SJSA1 (cell line): ENCODE data around the gene GCLC. TPM values are rescaled to one million over a fixed set of nuclear protein-coding genes. Genes with fewer than 3 reads are reported as not detected.

ENCODE experiments used
- DNase-seq, 2 experiments: peaks; one replicate each; pipeline ENCODE4 v3.0.0-alpha.2; 2015 to 2020; ENCODE audit warnings: low spot score in 2 of 2, low read depth in 1 of 2
- H3K27ac ChIP-seq: fragments of 250-450 bp; sonication (Bioruptor Pico); 2 replicates; pipeline ENCODE4 v1.5.1; 2020; ENCODE audit warnings: mild to moderate bottlenecking, moderate library complexity
- H3K27me3 ChIP-seq: fragments of 250-450 bp; sonication (Bioruptor Pico); replicated peaks from 2 replicates; pipeline ENCODE4 v1.5.1; 2020; ENCODE audit warnings: mild to moderate bottlenecking, moderate library complexity
- H3K36me3 ChIP-seq: fragments of 250-450 bp; sonication (Bioruptor Pico); 2 replicates; pipeline ENCODE4 v1.5.1; 2020; ENCODE audit warnings: mild to moderate bottlenecking
- H3K4me1 ChIP-seq: fragments of 250-450 bp; sonication (Bioruptor Pico); replicated peaks from 2 replicates; pipeline ENCODE4 v1.6.1; 2021; ENCODE audit warnings: mild to moderate bottlenecking
- H3K4me3 ChIP-seq: fragments of 250-450 bp; sonication (Bioruptor Pico); 2 replicates; pipeline ENCODE4 v1.5.1; 2020; ENCODE audit warnings: mild to moderate bottlenecking
- H3K9me3 ChIP-seq: fragments of 250-450 bp; sonication (Bioruptor Pico); replicated peaks from 2 replicates; pipeline ENCODE4 v1.5.1; 2020; ENCODE audit warnings: mild to moderate bottlenecking
- total RNA-seq: library from RNA; depleted of rRNA; stranded (reverse); fragments of >200 nt; shearing (Covaris generic); gene quantifications from 2 replicates; pipeline ENCODE4 v1.2.3, GENCODE V29; 2014

The GCLC gene
- total RNA-seq, 1 experiment from 2014 or later = 25.8 TPM

- Histone ChIP-seq H3K36me3 (no peaks in the 10 kb centered on the region; the same call in 1 of the 2 replicates), H3K27ac (no peak overlapping the region), H3K4me3 (no peak overlapping the region), H3K4me1 (peaks cover 34% of the 10 kb centered on the region), H3K9me3 (no peaks in the 10 kb centered on the region), H3K27me3 (no peaks in the 10 kb centered on the region)
- DNase-seq = no peak
These were observed 17.6 kb downstream of the GCLC start for GRCh38 chr6:53527249-53527765.

GRCh38 chr6:53526000-53526399 lies 18.9 kb downstream of the GCLC start:
- H3K4me1 ChIP-seq = peaks cover 34% of the 10 kb centered on the region
- no peaks in the 10 kb centered on the region for H3K9me3 ChIP-seq
- no peaks in the 10 kb centered on the region for H3K27me3 ChIP-seq
- no peak overlapping the region for H3K4me3 ChIP-seq
- DNase-seq = no peak
- no peaks in the 10 kb centered on the region for H3K36me3 ChIP-seq
- no peak overlapping the region for H3K27ac ChIP-seq

DNA sequence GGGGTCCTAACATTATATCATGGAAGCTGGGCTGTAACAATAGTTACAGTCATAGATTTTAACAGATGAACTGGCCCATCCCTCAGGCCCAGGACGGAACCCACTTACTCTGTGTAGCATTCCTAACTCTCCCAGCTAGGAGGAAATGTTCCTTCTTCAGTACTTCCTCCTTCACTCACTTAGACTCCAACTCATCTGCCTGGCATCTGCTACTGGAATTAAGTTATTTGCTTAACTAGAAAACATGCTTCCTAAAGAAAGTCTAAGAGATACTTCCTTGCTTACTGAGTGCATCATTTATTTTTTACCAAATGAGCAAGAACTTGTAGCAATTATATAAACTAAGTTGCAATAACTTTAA lies 20.5 kb downstream of the GCLC start:
- H3K27ac ChIP-seq = peak overlapping the region; percentile 39

DNA sequence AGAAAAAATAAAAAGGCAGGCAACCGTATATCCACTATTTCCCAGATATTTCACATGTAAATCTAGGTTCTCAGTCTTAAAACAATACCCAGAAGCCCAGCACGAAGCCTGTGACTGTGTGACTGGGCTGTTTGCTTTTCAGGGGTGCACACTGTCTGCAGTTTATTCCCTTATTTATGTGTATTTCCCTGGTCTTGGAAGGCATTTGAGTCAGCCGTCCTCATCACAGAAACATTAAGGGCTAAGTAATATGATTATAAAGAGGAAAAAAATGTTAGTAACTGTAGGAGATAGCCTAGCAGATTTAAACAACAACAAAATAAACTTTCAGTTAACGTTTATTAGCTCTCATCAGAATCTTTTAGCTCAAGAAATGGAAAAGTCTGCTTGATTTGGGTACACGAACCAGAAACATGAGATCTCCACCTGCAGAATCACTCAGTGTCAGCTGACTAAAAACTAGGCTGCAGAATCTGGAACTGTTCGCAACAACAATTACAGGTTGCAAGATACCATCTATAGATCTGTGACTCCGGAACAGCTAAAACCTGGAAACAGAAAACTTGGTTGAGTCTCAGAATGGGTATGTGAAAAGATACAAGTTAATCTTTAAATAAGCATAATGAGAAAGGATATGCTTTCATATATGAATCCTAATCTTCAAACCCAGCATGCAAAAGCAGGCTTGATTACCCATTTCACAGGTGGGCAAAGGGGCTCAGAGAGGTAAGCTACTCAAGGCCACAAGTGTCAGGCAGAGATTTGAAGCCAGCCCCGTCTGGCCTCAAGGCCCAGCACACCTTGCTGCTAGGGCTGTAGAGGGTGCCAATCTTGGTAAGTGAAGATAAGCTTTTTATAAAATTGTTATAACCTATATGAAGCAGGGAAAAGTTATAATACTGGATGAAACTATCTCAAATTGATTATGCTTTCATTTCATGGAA lies 21.1 kb downstream of the GCLC start:
- Histone ChIP-seq H3K27me3 (no peaks in the 10 kb centered on the region), H3K36me3 (peaks cover 9% of the 10 kb centered on the region), H3K9me3 (no peaks in the 10 kb centered on the region), H3K4me3 (no peak overlapping the region), H3K27ac (peak overlapping the region; percentile 39), H3K4me1 (peaks cover 30% of the 10 kb centered on the region)
- no peak for DNase-seq

More for the DNA sequence above, 20.5 kb downstream of the GCLC start:
- H3K27me3 ChIP-seq = no peaks in the 10 kb centered on the region
- H3K4me1 ChIP-seq = peaks cover 30% of the 10 kb centered on the region
- no peak overlapping the region for H3K4me3 ChIP-seq
- DNase-seq = peak in 1 of 2 experiments; percentile 37
- no peaks in the 10 kb centered on the region for H3K9me3 ChIP-seq
- peaks cover 9% of the 10 kb centered on the region for H3K36me3 ChIP-seq

DNA sequence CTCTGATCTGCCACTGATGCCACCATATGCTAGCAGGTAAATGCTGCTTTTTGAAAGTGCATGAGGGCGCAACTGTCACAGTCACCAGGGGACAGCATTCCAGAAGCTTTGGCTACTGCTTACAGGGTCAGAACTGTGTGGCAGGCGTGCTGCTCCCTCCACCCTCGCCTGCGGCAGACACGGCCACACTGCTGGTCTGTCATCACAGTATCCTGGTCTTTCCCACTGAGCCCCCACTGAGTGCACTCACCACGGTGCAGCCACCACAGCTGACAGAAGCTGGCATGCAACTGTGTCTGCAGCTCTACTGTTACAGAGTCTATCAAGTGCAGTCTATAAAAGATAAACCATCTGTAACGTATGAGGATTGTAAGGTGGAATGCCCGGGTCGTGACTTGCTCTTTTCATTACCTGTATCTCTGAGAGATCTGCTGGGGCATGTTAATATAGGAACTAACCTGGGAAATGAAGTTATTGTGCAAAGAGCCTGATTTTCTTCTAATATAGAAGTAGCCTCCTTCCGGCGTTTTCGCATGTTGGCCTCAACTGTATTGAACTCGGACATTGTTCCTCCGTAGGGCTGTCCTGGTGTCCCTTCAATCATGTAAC lies 24.5 kb downstream of the GCLC start:
- peaks cover 30% of the 10 kb centered on the region for H3K36me3 ChIP-seq
- DNase-seq = no peak
- no peak overlapping the region for H3K27ac ChIP-seq
- no peak overlapping the region for H3K4me3 ChIP-seq
- peaks cover 32% of the 10 kb centered on the region for H3K4me1 ChIP-seq
- H3K9me3 ChIP-seq = no peaks in the 10 kb centered on the region
- no peaks in the 10 kb centered on the region for H3K27me3 ChIP-seq

DNA sequence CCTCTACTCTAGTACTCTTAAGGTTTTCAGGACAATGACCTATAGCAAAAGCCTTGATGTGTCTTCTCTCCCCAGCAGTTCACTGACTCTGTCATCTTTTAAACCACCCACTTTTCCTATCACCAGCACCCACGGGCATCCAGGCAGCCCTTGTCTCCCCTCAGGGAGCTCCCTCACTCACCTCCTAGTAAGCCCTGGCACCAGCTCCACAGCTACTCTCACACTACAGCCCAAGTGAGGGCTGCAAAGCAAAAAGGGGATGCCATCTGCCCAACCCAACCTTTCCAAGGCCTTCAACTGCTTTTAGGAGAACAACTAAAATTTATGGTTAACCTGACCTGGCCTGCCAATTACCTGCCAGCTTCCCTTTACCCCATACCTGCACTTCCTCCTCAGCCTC lies 26.0 kb downstream of the GCLC start:
- Histone ChIP-seq H3K4me3 (no peak overlapping the region), H3K27ac (no peak overlapping the region), H3K27me3 (no peaks in the 10 kb centered on the region), H3K4me1 (peaks cover 17% of the 10 kb centered on the region), H3K9me3 (no peaks in the 10 kb centered on the region), H3K36me3 (peaks cover 45% of the 10 kb centered on the region)
- DNase-seq = no peak

- H3K4me3 ChIP-seq = no peak overlapping the region
- no peaks in the 10 kb centered on the region for H3K27me3 ChIP-seq
- 0 out of 2 replicates have a peak overlapping the region, but pooled peaks have one; percentile 19 for H3K27ac ChIP-seq
- no peak for DNase-seq
- peaks cover 60% of the 10 kb centered on the region for H3K36me3 ChIP-seq
- H3K4me1 ChIP-seq = peaks cover 11% of the 10 kb centered on the region
- no peaks in the 10 kb centered on the region for H3K9me3 ChIP-seq
These were observed 27.9 kb downstream of the GCLC start for GRCh38 chr6:53517021-53517420.

DNA sequence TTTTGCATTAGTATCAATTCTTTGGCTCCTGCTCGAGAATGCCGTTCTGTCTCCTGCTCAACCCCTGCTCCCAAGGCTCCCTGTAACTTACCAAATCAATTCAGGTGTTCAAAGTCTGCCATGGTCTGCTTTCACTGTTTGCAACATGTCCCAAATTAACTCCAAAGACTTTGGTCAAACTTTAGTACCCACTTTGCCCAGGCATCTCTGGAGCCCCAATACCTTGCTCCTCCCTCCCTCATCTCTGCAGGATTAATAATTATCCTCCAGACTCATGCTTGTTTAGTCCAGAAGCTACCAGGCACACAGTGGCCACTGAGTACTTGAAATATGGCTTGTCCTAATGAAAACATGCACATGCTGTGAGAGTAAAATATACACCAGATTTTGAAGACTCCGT lies 30.2 kb downstream of the GCLC start:
- Histone ChIP-seq H3K4me1 (peaks cover 11% of the 10 kb centered on the region), H3K36me3 (peaks cover 59% of the 10 kb centered on the region), H3K4me3 (no peak overlapping the region), H3K9me3 (no peaks in the 10 kb centered on the region), H3K27ac (no peak overlapping the region), H3K27me3 (no peaks in the 10 kb centered on the region)
- DNase-seq = no peak

DNA sequence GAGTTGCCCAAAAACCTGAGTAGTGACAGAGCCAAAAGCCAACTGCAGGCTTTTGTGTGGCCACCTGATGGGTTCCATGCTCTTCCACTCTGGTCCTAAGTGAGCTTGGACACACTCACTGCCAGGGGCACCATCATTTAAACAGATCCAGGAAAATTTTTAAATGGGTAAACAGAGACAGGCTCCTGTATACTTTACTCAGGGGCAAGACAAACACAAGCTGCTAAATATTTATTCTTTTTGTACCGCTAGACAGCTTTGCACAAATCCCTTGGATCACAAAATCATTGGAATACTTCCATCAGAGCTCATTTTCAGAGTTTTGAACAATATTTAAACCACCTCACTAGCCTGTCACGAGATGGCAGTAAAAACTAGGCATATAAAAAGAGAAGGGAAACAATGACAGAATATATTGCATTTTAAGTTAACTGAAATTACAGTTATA lies 31.4 kb downstream of the GCLC start:
- H3K4me3 ChIP-seq = no peak overlapping the region
- DNase-seq = peak in 1 of 2 experiments; percentile 21
- no peaks in the 10 kb centered on the region for H3K27me3 ChIP-seq
- H3K36me3 ChIP-seq = peaks cover 66% of the 10 kb centered on the region
- H3K27ac ChIP-seq = no peak overlapping the region
- peaks cover 11% of the 10 kb centered on the region for H3K4me1 ChIP-seq
- H3K9me3 ChIP-seq = no peaks in the 10 kb centered on the region

DNA sequence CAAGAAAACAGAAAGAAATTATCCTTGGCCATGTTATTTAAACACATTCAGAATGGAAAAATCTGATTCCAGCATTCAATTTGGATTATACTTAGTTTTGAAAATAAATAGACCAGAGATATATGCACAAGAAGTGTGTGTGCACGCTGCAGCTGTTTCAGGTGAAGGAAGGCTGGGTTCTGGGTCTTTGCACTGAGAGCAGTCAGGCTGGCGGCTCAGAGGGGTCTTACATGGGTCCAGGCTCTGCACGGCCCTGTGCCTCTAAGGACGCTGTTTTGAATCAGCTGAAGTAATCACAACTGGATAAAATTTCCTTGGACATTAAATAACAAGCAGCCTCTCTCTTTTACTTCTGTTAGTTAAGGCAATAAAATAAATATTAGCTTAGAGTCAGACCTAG lies 31.8 kb downstream of the GCLC start:
- H3K27me3 ChIP-seq = no peaks in the 10 kb centered on the region
- no peak overlapping the region for H3K27ac ChIP-seq
- DNase-seq = no peak
- H3K36me3 ChIP-seq = peaks cover 62% of the 10 kb centered on the region
- H3K4me1 ChIP-seq = peaks cover 11% of the 10 kb centered on the region
- no peak overlapping the region for H3K4me3 ChIP-seq
- H3K9me3 ChIP-seq = no peaks in the 10 kb centered on the region

- no peak overlapping the region for H3K4me3 ChIP-seq
- H3K36me3 ChIP-seq = peaks cover 62% of the 10 kb centered on the region
- DNase-seq = no peak
- peaks cover 11% of the 10 kb centered on the region for H3K4me1 ChIP-seq
- H3K27ac ChIP-seq = no peak overlapping the region
- H3K27me3 ChIP-seq = no peaks in the 10 kb centered on the region
- no peaks in the 10 kb centered on the region for H3K9me3 ChIP-seq
These were observed 32.3 kb downstream of the GCLC start for GRCh38 chr6:53512626-53513025.

GRCh38 chr6:53510746-53511145 lies 34.2 kb downstream of the GCLC start:
- Histone ChIP-seq H3K27me3 (no peaks in the 10 kb centered on the region), H3K27ac (no peak overlapping the region), H3K36me3 (peaks cover 61% of the 10 kb centered on the region), H3K4me3 (no peak overlapping the region), H3K9me3 (no peaks in the 10 kb centered on the region), H3K4me1 (peaks cover 8% of the 10 kb centered on the region)
- no peak for DNase-seq

- Histone ChIP-seq H3K27me3 (no peaks in the 10 kb centered on the region), H3K36me3 (peaks cover 64% of the 10 kb centered on the region), H3K9me3 (no peaks in the 10 kb centered on the region), H3K4me3 (no peak overlapping the region), H3K27ac (no peak overlapping the region), H3K4me1 (no peaks in the 10 kb centered on the region)
- DNase-seq = no peak
These were observed 38.0 kb downstream of the GCLC start for GRCh38 chr6:53506872-53507271.

DNA sequence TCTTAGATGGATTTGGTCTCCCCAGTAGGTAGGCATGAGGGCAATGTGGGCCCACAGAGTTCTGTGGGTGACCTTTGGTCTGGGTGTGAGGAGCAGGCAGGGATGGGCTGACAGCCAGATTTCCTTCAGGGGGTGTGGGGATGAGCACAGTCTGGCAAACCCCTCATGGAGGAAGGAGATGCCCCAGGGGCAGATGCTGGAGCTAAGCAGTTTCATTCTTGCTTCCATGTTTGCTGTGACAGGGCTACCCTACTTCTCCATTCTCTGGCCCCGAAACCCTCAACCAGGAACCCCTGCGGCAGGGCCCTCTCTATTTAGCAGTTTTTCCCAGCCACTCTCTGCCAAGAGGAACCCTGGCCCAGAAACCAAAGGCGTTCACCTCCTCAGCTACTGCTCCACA lies 40.4 kb downstream of the GCLC start:
- no peaks in the 10 kb centered on the region for H3K27me3 ChIP-seq
- H3K4me1 ChIP-seq = no peaks in the 10 kb centered on the region
- no peak overlapping the region for H3K4me3 ChIP-seq
- no peak for DNase-seq
- no peaks in the 10 kb centered on the region for H3K9me3 ChIP-seq
- no peak overlapping the region for H3K27ac ChIP-seq
- peaks cover 66% of the 10 kb centered on the region for H3K36me3 ChIP-seq
